NOMO-1 treated with DMSO at 0.1 percent for 48 hours (cell line): ENCODE data around the gene NCR3LG1.

ENCODE experiments used
- DNase-seq: peaks from one replicate; lab custom pipeline; 2025; ENCODE audit not compliant: unreplicated experiment; lab: John Stamatoyannopoulos, UW

The NCR3LG1 gene

DNA sequence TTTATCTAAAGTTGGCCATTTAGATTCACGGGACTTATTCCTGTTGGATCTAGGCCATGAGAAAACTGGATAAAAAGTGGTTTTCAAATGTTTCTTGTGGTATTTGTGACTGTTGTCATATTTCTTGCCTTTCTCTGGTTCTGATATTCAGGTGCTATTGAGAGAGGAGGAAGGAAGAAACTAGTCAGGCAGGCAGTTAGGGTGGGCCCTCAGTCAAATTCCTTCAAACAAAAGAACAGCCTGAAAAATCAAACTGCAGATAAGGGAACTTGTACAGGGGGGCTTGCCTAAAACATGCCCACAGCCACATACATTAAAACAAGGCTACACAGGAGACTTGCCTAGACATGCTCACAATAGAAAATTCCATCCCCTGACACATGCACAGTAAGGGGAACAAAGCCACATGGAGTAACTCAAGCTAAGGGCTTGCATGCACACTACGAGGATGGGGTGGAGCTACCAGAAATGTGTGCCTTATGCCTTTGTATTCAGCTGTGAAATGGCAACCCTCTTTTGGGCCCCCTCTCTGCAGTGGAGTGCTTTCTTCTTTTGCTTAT is 18.2 kb downstream of the NCR3LG1 start:
- no peak for DNase-seq

GRCh38 chr11:17371614-17372013 is 20.0 kb downstream of the NCR3LG1 start:
- DNase-seq, result no peak

DNA sequence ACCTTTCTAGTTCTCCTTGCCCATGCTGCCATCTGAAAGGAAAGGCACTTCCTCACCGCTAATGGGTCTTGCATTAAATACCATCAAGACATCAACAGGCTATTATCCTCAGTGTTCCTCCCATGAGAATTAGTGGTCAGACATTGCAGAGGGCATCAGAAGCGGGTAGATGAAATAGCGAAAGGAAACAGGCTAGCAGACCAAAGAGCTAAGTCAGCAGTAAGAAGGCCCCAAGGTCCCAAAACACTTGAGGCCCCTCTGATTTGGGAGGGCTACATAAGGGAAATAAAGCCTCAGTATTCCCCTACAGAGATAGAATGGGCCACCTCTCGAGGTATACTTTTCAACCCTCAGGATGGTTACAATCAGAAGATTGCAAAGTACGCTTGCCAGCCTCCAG is 23.9 kb downstream of the NCR3LG1 start:
- DNase-seq, result no peak

DNA sequence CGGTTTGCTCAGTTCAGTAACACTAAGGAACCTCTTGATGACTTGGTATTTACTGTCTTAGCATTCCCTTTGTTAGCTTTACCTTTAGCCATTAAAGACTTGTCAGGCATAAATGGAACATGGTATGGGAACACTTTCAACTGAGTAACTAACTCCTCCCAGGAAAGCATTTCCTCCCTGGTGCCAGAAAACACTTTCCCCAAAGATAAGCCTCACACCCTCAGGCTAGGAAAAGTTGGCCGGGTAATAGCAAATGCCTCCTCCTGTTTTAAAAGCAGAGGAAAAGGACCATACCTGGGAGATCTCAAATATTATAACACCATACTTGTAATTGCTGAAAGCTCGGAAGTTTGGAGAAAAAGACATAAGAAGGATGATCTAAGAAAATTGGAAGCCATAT is 24.9 kb downstream of the NCR3LG1 start:
- DNase-seq, result no peak

DNA sequence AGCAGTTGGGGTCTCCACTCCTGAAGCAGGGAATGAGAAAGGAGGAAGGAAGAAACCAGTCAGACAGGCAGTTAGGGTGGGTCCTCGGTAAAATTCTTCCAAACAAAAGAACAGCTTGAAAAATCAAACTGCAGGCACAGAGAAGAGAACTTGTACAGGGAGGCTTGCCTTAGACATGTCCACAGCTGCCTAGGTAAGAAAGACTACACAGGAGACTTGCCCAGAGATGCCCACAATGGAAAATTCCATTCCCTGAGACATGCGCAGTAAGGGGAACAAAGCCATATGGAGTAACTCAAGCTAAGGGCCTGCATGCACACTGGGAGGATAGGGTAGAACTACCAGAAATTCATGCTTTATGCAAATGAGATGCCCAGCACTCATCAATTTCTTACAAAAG is 27.1 kb downstream of the NCR3LG1 start:
- no peak for DNase-seq

DNA sequence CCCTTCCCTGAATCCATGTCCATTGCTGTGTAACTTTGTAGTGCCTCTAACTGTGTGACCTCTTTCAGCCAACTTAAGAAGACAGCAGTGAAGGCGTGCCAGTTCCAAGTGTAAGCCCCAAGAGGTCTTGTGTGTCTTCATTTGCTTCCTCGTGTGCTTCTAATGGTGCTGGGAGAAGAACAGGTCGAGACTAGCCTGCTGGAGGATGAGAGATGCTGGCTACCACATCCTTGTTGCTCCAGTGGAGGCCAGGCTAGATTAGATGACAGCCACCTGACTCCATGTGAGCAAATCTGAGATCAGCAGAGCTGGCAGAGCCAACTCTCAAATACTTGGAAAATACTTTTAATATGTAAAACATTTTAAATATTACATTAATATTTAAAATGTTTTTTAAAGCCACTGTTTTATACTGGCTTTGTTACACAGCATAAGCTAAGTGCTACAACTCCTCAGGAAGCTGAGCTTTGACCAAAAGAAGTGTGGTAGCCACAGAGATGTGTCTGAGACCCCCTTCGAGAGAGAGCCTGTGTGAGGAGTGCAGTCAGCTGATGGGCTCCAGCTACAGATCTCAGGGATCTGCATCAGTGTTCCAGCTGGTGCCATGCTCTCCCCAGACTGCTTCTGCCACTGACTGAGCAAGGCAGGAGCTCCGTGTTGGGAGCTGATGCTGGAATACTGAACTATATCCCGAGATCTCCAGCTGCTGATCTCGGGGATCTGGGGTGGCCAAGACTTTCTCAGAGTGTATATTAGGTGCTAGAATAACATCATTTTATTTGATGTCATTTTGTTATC is 28.0 kb downstream of the NCR3LG1 start:
- no peak for DNase-seq

DNA sequence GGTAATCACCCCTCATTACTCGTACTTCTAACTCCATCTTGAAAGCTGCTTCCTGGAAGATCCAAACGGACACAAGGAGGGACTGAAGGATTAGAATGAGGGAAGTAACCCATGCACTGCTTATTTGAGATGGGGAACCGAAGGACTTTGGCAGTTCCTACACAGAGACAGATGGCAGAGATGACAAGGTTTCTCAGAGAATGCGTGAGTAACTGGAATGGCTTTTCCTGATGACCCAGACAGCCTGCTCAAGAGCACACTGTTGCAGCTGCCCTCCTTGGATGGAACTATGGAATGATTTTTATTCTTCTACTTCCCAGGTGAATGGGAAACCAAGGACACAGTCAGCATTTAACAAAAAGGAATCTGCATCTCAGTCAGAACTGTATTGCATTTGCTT is 29.6 kb downstream of the NCR3LG1 start:
- no peak for DNase-seq

- no peak for DNase-seq
Measured at GRCh38 chr11:17382046-17382728, 30.6 kb downstream of the NCR3LG1 start.

DNA sequence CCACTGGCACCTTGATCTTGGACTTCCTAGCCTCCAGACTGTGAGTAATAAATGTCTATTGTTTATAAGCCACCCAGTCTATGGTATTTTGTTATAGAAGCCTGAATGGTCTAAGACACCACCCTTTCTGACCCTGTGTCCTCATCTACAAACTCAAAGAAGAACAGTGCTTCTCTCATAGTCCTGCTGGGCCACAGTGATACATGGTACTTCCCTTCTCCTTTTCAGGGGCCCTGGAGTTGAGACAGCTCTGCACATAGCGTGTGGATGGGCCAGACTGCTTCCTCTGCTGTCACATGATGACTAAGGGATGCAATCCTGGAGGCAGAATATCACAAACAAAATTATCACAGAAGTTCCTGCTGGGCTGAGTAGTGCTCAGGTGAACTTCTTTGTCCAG is 31.9 kb downstream of the NCR3LG1 start:
- peak; percentile 75 for DNase-seq

GRCh38 chr11:17384002-17384511 is 32.5 kb downstream of the NCR3LG1 start:
- DNase-seq, result peak; percentile 69

DNA sequence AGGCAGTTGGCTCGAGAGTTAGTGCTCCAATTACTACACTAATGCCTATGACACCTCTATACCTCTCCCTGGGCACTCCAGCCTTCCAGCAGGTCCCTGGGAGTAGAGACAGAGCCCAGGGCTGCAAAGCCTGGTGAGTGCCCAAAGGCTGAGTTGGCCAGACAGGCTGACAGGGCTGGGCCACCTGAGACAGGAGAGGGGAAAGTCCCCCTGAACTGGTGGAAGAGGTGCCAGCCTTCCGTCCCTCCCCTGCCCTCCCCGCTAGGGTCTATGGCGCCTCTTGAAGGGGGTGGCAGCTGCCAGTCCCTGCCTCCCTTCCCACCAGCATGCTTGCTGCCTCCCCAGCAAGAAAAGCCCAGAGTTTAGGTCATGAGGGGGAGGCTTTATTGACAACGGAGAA is 33.9 kb downstream of the NCR3LG1 start:
- DNase-seq, result no peak

GRCh38 chr11:17385926-17386325 is 34.3 kb downstream of the NCR3LG1 start:
- DNase-seq, result no peak

- DNase-seq, result peak; percentile 58
Measured at GRCh38 chr11:17386331-17387084, 34.9 kb downstream of the NCR3LG1 start.

GRCh38 chr11:17387254-17387653 is 35.7 kb downstream of the NCR3LG1 start:
- DNase-seq, result no peak

- DNase-seq, result no peak
Measured at GRCh38 chr11:17387811-17388210, 36.2 kb downstream of the NCR3LG1 start.

GRCh38 chr11:17388609-17389210 is 37.1 kb downstream of the NCR3LG1 start, which contains the start of gene KCNJ11:
TSS of gene KCNJ11 (minus strand) at chr11:17388659. CDS start at chr11:17388091, 568 bp downstream.
- no peak for DNase-seq

DNA sequence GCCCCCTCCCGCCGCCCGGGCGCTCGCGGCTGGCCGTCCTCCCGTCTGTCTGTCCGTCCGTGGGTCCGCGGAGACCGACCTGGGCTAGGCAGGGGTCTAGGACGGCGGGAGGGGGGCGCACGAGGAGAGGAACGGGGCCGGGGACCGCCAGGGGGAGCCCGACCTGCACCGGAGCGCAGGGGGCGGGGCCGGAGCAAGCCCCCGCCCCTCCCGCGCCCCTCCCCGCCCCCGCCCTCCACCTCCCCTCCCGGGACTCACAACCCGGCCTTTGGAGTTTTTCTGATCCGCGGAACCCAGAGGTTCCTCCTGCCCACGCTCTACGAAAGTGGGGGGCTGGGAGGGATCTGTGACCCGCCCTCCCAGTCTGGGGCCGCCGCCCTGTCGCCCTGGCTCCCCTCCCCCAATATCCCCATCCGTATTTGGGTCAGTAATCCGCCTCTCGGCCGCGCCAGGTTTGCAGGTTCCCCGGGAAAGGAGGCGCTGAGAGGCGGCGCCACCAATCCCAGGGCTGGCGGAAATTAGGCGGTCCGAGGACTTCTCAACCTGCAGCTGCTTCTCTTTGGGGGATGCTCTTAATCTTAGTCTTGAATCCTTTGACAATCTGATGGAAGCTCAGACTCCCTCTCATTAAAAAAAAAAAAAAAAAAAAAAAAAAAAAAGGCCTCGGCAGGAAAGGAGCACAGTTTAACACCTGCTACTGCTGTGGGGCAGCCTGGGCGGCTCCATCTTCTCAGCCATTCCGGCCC is 37.8 kb downstream of the NCR3LG1 start:
- peak; percentile 77 for DNase-seq

GRCh38 chr11:17389957-17390649 is 38.5 kb downstream of the NCR3LG1 start:
- no peak for DNase-seq
